Stimulated activated naive CD8-positive, alpha-beta T cell treated with anti-CD3 and anti-CD28 coated beads, Interleukin-15, amount 100 ng/mL, for 72 hours (primary cell): Measurements from ENCODE around the gene RACGAP1.

ENCODE experiments used
- ATAC-seq: fragments of 150-1000 bp; cut with Tn5 transposase; 2 replicates; pipeline ENCODE4 v1.10.0; 2021; ENCODE audit warnings: mild to moderate bottlenecking, moderate library complexity
- DNase-seq, 2 donors: peaks; one replicate each; pipeline ENCODE4 v3.0.0; 2021 to 2022
- H3K27ac Mint-ChIP-seq, 2 donors: one replicate each; pipeline ENCODE4 v1.8.0; 2022; ENCODE audit warnings: mild to moderate bottlenecking in 2 of 2, mixed read lengths in 2 of 2, moderate library complexity in 2 of 2
- H3K27me3 Mint-ChIP-seq: one replicate; pipeline ENCODE4 v1.8.0; 2022; ENCODE audit warnings: mixed read lengths
- H3K4me1 Mint-ChIP-seq: one replicate; pipeline ENCODE4 v1.8.0; 2022; ENCODE audit warnings: mild to moderate bottlenecking, mixed read lengths
- H3K4me3 Mint-ChIP-seq, 2 donors: one replicate each; pipeline ENCODE4 v1.8.0; 2022; ENCODE audit warnings: mild to moderate bottlenecking in 2 of 2, mixed read lengths in 2 of 2, moderate library complexity in 1 of 2
- H3K9me3 Mint-ChIP-seq, 2 donors: one replicate each; pipeline ENCODE4 v1.8.0; 2022; ENCODE audit warnings: mixed read lengths in 2 of 2

The RACGAP1 gene

DNA sequence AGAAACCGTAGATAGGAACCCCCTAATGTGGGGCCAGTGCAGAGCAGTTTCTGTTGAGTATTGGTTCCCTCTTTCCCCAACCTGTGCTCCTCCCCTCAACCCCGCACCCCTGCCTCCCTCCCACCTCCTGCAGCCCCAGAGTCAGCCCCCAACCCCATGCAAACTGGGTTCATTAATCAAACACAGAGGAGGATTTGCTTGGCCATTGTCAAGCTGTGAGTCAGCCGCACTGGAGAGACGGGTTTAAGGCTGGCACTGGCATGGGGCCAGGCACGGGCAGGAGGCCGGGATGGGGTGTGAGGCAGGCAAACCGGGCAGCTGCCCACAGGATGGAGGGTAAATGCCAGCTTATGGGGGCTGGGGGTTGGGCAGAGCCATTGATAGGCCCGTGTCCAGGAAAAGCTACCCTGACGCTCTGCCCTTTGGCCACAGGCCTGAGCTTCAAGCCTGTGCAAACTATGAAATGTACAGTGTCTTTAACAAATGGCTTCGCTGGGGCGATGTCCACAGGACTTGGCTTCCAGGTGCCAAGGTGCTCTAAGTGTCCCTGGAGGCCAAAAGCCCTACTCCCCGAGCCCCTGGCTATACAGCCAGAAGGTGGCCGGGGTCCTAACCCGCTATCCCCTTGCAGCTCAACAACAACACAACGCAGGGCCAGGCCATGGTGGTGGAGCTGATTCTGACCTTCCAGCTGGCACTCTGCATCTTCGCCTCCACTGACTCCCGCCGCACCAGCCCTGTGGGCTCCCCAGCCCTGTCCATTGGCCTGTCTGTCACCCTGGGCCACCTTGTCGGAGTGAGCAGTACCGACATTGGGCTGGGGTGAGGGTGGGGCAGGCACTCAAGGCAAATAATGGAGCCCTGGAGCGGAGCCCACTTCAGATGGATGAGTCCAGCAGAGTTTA lies 62.2 kb downstream of the RACGAP1 start:
- Mint-ChIP-seq H3K27me3 (peaks cover 81% of the 10 kb centered on the region), H3K27ac (peak overlapping the region in 1 of 2 donors; percentile 43), H3K4me1 (peaks cover 15% of the 10 kb centered on the region), H3K4me3 (no peak overlapping the region), H3K9me3 (no peaks in the 10 kb centered on the region)
- ATAC-seq: no peak
- no peak for DNase-seq

DNA sequence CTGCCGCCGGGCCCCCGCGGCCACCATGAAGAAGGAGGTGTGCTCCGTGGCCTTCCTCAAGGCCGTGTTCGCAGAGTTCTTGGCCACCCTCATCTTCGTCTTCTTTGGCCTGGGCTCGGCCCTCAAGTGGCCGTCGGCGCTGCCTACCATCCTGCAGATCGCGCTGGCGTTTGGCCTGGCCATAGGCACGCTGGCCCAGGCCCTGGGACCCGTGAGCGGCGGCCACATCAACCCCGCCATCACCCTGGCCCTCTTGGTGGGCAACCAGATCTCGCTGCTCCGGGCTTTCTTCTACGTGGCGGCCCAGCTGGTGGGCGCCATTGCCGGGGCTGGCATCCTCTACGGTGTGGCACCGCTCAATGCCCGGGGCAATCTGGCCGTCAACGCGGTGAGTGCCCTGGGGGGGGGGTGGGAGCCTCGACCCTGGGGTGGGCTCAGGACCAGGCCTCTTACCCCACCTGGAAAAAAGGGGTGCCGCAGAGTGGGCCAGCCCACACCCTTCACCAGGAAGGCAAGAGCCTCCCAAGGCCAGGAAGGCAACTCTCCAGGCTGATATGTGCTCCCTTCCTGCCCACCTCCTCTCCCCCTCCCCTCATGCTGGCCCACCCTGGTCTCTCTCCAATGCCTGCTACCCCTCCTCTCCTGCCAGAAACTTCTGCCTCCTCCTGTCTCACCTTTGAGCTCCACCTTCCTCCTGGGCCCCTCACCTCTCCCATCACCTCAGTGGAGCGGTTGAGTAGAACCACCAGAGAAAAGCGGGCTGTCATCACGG lies 63.1 kb downstream of the RACGAP1 start:
- peaks cover 90% of the 10 kb centered on the region for H3K27me3 Mint-ChIP-seq
- H3K27ac Mint-ChIP-seq: no peak overlapping the region
- DNase-seq (no peak), ATAC-seq (no peak)
- peak overlapping the region in 1 of 2 donors; percentile 22 for H3K4me3 Mint-ChIP-seq
- no peaks in the 10 kb centered on the region for H3K9me3 Mint-ChIP-seq
- H3K4me1 Mint-ChIP-seq: peaks cover 14% of the 10 kb centered on the region

DNA sequence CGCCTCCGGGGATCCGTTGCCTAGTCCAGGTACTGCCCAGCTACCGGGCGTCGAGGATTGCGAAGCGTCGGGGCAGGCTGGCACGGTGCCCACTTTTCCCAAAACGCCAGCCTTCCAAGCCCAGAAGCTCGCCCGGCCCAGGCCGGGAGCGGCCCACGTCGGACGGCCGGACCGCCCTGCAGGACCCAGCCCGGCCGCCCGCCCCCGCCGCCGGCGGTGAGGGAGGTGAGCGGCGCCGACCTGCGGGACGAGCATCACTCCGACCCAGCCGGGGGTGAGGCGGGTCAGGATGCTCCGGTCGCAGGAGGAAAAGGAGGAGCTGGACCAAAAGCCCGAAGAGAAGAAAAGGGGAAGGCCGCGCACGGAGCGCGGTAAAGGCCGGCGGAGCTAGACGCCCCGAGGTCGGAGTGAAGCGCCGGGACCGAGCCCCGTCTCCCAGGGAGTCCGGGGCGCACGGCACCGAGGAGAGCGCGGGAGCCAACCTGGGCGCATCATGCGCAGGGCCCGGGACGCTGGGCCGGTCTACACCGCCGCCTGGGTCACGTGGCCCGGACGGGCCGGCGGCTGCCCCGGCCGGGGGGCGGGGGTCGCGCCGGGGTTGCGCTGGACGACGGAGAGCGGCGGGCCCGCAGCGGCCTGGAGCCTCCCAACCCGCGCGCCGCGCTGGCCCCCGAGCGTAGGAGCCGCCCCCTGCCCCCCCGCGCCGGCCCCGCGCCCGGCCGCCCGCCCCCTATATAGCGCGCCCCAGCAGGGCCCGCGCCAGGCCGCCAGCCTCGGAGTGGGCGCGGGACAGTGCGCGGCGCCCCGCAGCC lies 64.0 kb downstream of the RACGAP1 start, which contains the start of gene AQP5:
AQP5 (plus strand) TSS at position 762 of the 812 bp plus-strand sequence. CDS start 146 bp downstream, outside the sequence.
- Mint-ChIP-seq H3K4me3 (peak within 1 kb of the TSS; percentile 64 to 65), H3K27me3 (peaks cover 96% of the 10 kb centered on the region), H3K9me3 (no peaks in the 10 kb centered on the region), H3K4me1 (peaks cover 8% of the 10 kb centered on the region), H3K27ac (no peak within 1 kb of the TSS)
- no peak for DNase-seq
- peak; percentile 34 for ATAC-seq

DNA sequence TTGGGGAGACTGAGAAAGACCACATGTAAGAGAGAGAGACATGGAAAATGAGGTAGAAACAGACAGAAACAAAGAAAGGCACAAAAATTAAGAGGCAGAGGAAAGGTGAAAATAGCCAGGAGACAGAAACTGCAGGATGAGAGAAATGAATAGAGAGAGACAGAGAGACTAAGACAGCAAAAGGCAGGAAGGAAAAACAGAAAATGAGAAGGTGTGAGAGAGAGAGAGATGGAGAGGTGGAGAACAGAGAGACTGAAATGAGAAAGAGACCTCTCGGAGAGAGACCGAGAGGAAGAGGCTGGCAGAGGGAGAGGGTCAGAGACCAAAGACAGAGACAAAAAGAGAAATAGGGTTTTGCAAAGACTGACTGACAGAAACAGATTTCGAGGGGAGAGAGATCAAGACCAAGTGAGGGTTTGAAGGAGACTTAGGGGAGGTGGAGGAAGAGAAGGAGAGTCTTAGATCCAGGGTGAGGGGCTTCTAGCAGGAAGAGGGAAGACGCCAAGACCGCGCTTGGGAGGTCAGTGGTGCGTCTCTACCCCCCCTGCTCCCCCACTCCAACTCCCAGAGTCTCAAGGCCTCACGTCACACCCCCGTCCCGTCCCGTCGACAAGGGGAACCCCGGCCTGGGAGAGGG lies 64.7 kb downstream of the RACGAP1 start:
- no peak overlapping the region for H3K27ac Mint-ChIP-seq
- H3K4me3 Mint-ChIP-seq: peak overlapping the region; percentile 36 to 65

DNA sequence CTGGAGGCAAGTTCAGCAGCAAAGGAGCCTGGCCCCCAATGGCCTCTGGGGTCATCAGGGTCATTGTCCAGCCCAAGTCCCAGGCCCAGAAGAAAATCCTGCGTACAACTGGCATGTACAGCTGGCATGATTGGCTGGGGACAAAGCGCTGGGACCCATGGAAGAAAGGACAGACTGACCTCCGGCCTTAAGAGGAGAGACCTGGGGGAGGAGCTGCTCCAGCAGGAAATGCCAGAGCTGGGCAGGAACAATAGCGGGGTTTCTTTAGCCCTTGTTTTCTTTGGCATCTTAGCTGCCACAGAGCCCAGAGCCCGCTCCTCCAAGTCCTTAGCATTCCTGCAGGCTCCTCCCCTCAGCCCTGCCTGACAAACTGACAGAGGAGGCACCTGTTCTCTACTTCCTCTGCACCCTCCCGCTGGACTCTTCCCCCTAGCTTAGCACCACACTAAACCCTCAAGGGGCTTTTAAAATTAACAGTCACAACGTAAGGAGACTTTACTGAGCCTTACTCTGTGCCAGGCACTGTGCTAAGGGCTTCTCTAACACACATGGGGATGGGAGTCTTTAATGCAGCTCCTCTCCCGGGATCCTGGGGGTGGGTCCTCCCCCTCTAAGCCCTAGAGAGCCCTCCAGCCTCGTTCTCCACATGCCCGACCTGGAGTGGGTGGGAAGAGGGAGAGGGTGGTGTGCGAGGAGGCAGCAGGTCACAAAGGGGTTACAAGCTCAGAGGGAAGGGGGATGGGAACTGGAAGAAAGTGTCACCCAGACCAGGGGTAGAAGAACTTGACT lies 65.4 kb downstream of the RACGAP1 start:
- Mint-ChIP-seq H3K9me3 (no peaks in the 10 kb centered on the region), H3K4me3 (peak overlapping the region in 1 of 2 donors; percentile 65), H3K27me3 (peaks cover 96% of the 10 kb centered on the region), H3K27ac (no peak overlapping the region), H3K4me1 (peaks cover 8% of the 10 kb centered on the region)
- no peak for DNase-seq
- ATAC-seq: no peak

More for the DNA sequence above, 64.7 kb downstream of the RACGAP1 start:
- Mint-ChIP-seq H3K27me3 (peaks cover 96% of the 10 kb centered on the region), H3K4me1 (peaks cover 8% of the 10 kb centered on the region), H3K9me3 (no peaks in the 10 kb centered on the region)
- peak; percentile 27 for ATAC-seq
- DNase-seq: no peak

DNA sequence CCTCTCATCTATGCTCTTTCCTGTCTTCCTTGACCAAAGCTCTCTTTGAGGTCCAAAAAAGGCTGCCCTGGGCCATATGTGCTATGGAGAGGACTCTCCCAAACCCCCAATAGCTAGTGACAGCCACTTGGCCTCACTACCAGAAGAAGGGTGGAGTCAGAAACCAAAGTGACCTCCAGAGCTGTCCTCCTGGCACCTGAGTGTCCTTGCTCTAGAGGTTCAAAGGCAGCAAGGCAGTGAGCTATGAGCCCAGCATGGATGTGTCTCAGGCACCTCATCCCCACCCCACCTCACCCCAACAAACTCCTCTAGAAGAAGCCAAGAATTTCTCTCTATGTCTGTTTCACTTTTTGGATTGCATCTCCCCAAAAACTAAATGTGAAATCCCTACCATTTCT lies 67.7 kb downstream of the RACGAP1 start:
- Mint-ChIP-seq H3K27ac (no peak overlapping the region), H3K4me1 (peaks cover 8% of the 10 kb centered on the region), H3K9me3 (no peaks in the 10 kb centered on the region), H3K27me3 (peaks cover 95% of the 10 kb centered on the region), H3K4me3 (no peak overlapping the region)
- DNase-seq: no peak
- no peak for ATAC-seq

DNA sequence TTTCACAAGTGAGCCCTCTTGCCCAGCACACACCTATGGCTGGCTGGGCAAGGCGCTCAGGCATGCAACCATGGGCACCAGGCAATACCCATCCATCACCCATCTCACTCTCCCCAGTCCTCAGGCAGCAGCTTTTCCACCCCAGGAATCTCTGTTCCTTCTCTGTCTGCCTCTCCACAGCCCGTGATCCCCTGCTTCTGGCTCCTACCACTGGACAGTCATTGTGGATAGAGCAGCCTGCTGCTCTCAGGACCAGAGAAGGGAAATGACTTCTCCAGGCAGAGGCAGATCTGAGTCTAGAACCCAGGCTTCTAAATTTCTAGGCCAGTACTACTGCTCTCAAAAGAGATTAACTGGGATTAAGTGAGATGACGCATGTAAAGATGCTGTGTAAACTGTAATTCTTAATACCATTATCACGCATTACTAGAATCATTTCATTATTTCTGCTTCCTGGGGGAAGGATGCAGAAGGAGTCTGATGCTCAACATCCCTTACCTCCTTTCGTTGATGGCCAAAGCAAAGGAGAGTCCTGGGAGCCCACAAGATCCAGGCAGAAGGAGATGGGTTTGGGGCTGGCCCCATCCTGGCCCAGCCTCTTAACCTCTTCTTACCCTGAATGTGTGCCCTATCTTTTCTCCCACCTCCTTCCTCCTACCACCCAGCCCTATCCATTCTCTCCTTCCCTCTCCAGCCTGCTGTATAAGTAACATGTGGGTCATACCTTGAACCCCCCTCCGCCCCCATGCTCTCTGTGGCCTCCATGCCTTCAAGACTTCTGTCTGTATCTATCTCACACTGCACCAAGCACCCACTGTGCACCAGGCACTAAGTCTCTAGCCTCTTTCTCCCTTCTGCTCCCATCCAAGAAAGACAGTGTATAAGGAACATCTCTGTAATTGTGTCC lies 68.4 kb downstream of the RACGAP1 start:
- Mint-ChIP-seq H3K4me1 (peaks cover 8% of the 10 kb centered on the region), H3K27me3 (peaks cover 93% of the 10 kb centered on the region), H3K9me3 (no peaks in the 10 kb centered on the region), H3K4me3 (no peak overlapping the region), H3K27ac (no peak overlapping the region)
- DNase-seq: no peak
- ATAC-seq: no peak

DNA sequence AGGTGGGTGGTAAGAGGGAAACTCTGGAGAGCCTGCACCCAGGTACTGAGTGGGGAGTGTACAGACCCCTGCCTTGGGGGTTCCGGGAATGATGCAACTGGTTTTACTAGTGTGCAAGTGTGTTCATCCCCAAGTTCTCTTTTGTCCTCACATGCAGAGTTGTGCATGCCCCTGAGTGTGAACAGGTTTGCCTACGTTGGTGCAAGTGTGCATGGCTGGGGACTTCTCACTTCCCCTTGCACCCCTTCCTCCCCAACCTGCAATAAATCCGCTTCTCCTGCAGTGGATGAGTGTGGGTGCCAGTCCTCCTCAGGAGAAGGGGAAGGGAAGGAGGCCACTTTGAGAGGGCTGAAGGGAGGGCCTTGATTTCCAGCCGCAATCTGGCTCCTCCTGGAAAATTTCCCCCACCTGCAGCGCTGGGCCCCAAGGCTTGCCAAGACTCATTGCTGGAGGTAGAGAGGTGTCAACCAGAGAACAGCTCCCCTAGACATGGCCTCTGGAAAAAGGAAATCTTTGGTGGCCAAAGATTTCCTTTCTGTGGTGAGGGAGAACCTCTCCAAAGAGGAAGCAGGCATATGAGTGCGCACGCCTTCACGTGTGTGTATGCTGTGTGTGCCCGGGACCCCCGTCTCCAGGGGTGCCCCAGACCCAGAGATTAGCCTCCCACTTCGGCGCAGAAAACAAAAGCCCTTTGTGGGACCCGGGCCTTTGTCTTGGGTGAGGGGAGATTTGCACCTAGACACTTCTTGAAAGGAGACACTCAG lies 69.2 kb downstream of the RACGAP1 start:
- ATAC-seq (no peak), DNase-seq (no peak)
- Mint-ChIP-seq H3K4me3 (no peak overlapping the region), H3K9me3 (no peaks in the 10 kb centered on the region), H3K27ac (no peak overlapping the region), H3K4me1 (peaks cover 8% of the 10 kb centered on the region), H3K27me3 (peaks cover 91% of the 10 kb centered on the region)

DNA sequence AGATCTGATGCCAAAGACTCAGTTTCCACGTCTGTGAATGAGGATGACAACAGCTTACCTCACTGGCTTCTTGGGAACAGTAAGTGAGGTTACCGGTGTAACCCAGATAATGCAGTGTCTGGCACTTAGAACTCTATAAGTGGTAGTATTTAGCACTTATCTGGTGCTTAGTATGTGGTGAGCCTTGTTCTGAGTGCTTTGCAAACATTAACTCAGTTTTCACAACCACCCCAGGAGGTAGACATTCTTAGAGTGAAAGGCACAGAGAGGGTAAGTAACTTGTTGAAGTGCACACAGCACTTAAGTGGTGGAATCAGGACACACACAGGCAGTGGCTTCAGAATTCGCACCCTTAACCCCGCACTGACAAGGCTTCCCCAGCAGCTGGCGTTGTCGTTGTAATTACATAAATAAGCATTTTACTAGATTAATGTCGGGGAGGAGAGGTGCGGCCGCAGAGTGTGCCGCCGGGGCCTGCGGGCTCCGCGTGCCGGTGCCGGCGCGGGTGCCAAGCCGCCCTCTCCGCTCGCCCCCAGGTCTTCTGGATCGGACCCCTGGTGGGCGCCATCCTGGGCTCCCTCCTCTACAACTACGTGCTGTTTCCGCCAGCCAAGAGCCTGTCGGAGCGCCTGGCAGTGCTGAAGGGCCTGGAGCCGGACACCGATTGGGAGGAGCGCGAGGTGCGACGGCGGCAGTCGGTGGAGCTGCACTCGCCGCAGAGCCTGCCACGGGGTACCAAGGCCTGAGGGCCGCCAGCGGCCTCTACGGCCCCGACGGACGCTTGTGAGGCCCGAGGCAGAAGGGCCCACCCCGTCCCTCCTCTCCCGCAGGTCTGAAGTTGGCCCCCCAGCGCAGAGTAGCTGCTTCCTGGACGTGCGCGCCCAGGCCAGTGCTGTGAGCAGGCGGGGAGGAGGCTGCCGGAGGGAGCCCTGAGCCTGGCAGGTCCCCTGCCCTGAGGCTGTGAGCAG lies 70.1 kb downstream of the RACGAP1 start:
- ATAC-seq (peak; percentile 19), DNase-seq (no peak)
- no peak overlapping the region for H3K27ac Mint-ChIP-seq
- no peak overlapping the region for H3K4me3 Mint-ChIP-seq
- no peaks in the 10 kb centered on the region for H3K9me3 Mint-ChIP-seq
- H3K4me1 Mint-ChIP-seq: peaks cover under 1% of the 10 kb centered on the region
- H3K27me3 Mint-ChIP-seq: peaks cover 91% of the 10 kb centered on the region

DNA sequence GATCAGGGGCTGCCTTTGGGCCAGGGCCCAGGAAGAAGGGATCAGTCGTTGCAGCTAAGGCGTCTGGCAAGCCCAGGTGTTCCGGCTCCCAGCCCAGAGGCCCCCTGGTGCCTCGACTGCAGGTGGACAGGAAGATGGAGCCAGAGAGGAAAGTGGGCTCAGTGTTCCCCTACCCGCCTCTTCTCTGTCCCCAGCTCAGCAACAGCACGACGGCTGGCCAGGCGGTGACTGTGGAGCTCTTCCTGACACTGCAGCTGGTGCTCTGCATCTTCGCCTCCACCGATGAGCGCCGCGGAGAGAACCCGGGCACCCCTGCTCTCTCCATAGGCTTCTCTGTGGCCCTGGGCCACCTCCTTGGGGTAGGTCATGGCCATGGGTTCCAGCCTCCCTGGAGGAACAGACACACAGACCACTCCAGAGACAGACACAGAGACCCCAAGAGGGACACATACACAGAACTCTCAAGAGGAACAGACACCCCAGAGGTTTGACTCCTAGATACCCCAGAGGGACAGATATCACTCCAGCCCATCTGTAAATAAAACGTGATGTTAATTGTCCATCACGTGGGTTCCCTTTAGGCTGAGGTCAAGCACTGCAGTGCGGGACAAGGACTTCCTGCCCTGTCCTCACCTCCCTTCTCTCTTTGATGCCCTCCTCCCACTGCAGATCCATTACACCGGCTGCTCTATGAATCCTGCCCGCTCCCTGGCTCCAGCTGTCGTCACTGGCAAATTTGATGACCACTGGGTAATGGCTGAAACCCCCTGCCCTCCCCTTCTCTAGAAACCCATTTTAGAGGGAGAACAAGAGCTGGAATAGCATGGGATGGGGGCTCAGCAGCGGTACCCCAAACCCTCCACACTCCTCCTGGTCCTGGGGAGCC lies 71.1 kb downstream of the RACGAP1 start:
- Mint-ChIP-seq H3K4me1 (no peaks in the 10 kb centered on the region), H3K27me3 (peaks cover 91% of the 10 kb centered on the region), H3K9me3 (no peaks in the 10 kb centered on the region), H3K27ac (no peak overlapping the region), H3K4me3 (no peak overlapping the region)
- ATAC-seq: no peak
- no peak for DNase-seq

DNA sequence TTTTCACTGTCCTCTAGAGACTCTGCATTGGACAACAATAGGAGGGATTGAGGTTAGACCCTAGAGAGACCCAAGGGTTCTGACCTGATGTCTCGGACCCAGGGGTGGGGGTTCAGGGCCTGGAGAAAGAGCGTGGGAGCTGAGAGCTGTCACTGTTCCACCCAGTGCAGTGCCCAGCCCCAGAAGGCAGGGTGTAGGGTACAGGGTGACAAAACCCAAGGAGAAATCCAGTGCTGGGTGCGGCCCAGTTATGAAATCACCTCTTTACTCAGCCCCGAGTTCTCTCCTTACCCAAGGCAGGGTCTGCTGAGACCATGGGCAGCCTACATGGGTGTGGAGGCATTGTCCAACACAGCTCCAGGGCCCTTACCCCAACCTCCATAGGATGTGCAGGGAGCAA lies 72.1 kb downstream of the RACGAP1 start:
- ATAC-seq: no peak
- H3K9me3 Mint-ChIP-seq: no peaks in the 10 kb centered on the region
- no peak overlapping the region for H3K27ac Mint-ChIP-seq
- no peak overlapping the region for H3K4me3 Mint-ChIP-seq
- peaks cover 89% of the 10 kb centered on the region for H3K27me3 Mint-ChIP-seq
- no peak for DNase-seq
- H3K4me1 Mint-ChIP-seq: no peaks in the 10 kb centered on the region
